Fibroblast of lung (primary cell): ENCODE results near the gene B3GNT2.

Source experiments
- EZH2 ChIP-seq: IDR thresholded peaks from 2 replicates; pipeline ENCODE4 v1.5.1; 2012; ENCODE audit warnings: low read length, control low read depth, mild to moderate bottlenecking; ENCODE audit errors: missing control alignments
- TF ChIP-seq, protein P1 (sequence below), 2 donors: IDR thresholded peaks in 1 of 2; conservative IDR thresholded peaks in 1 of 2; 1 replicate in 1 of 2; 2 replicates in 1 of 2; pipeline ENCODE4 v1.5.1; 2011 to 2012; ENCODE audit warnings: low read length in 2 of 2, control low read depth in 1 of 2, inconsistent platforms in 1 of 2, low read depth in 1 of 2, mild to moderate bottlenecking in 1 of 2

DNA sequence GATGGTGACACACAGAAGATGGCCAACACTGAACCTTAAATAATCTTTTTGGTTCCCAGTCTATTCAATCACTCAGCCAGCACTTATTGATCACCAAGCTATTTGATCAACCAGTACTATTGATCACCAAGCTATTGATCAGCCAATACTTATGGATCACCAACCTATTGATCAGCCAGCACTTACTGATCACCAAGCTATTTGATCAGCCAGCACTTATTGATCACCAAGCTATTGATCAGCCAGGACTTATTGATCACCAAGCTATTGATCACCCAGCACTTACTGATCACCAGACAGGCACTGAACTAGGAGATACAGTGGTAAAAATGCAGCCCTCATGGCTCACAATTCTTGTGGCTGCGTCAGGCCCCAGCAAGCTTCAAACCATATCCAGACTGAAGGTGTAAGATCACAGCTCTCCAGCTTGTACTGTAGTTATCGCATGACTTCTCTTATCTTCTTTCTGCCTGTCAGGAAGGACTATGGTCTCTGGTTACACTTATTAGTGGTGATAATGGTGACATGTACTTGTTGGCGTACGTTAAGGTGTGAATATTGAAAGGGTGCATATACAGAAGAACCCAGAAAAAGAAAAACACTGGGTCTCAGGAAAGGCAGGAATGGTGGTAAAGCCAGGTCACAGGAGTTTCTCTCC, 18.4 kb upstream of the B3GNT2 start:
- TF ChIP-seq, protein P1, sequence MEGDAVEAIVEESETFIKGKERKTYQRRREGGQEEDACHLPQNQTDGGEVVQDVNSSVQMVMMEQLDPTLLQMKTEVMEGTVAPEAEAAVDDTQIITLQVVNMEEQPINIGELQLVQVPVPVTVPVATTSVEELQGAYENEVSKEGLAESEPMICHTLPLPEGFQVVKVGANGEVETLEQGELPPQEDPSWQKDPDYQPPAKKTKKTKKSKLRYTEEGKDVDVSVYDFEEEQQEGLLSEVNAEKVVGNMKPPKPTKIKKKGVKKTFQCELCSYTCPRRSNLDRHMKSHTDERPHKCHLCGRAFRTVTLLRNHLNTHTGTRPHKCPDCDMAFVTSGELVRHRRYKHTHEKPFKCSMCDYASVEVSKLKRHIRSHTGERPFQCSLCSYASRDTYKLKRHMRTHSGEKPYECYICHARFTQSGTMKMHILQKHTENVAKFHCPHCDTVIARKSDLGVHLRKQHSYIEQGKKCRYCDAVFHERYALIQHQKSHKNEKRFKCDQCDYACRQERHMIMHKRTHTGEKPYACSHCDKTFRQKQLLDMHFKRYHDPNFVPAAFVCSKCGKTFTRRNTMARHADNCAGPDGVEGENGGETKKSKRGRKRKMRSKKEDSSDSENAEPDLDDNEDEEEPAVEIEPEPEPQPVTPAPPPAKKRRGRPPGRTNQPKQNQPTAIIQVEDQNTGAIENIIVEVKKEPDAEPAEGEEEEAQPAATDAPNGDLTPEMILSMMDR (conservative IDR thresholded peaks at IDR 0.05 in 1 of 2, IDR thresholded peaks at IDR 0.05 in 1 of 2; ENCODE audit: low read depth in 1 of 2, low read length in 2 of 2) = no peak
- TF ChIP-seq EZH2 = no peak
